ENCODE measurements around the gene TMEM51.
"Not testable (repeated sequence)": the region's sequence is repeated elsewhere in the genome, so short reads cannot be mapped to it uniquely, and the experiment has no call there.

TMEM51 gene

GRCh38 chr1:15125101-15125745 is 28.3 kb upstream of the TMEM51 start:
- FAIRE-seq (no peak), DNase-seq (ENCODE audit: insufficient read length, low spot score) (no peak)

- FAIRE-seq (no peak), DNase-seq (ENCODE audit: insufficient read length, low spot score) (no peak)
Measured at GRCh38 chr1:15128077-15128476, 25.5 kb upstream of the TMEM51 start.

GRCh38 chr1:15128520-15129313 is 24.8 kb upstream of the TMEM51 start:
- peak; percentile 68 for FAIRE-seq
- DNase-seq (ENCODE audit: insufficient read length, low spot score): peak; percentile 85

GRCh38 chr1:15129944-15130343 is 23.6 kb upstream of the TMEM51 start:
- no peak for DNase-seq (ENCODE audit: insufficient read length, low spot score)

GRCh38 chr1:15130607-15131006 is 22.9 kb upstream of the TMEM51 start:
- DNase-seq (ENCODE audit: insufficient read length, low spot score) (no peak), FAIRE-seq (no peak)

More at GRCh38 chr1:15129944-15130343, 23.6 kb upstream of the TMEM51 start:
- no peak for FAIRE-seq

- no peak for DNase-seq (ENCODE audit: insufficient read length, low spot score)
- no peak for FAIRE-seq
Measured at GRCh38 chr1:15132965-15133364, 20.6 kb upstream of the TMEM51 start.

- FAIRE-seq (no peak), DNase-seq (ENCODE audit: insufficient read length, low spot score) (no peak)
Measured at GRCh38 chr1:15134285-15134684, 19.3 kb upstream of the TMEM51 start.

GRCh38 chr1:15135604-15136003 is 17.9 kb upstream of the TMEM51 start:
- not testable (repeated sequence) for DNase-seq (ENCODE audit: insufficient read length, low spot score); FAIRE-seq

- no peak for FAIRE-seq
- no peak for DNase-seq (ENCODE audit: insufficient read length, low spot score)
Measured at GRCh38 chr1:15137809-15138208, 15.7 kb upstream of the TMEM51 start.

- FAIRE-seq (no peak), DNase-seq (ENCODE audit: insufficient read length, low spot score) (no peak)
Measured at GRCh38 chr1:15139654-15140350, 13.7 kb upstream of the TMEM51 start.

- FAIRE-seq: no peak
- DNase-seq (ENCODE audit: insufficient read length, low spot score): no peak
Measured at GRCh38 chr1:15141935-15142539, 11.5 kb upstream of the TMEM51 start.

GRCh38 chr1:15145327-15145726 is 8.2 kb upstream of the TMEM51 start:
- DNase-seq (ENCODE audit: insufficient read length, low spot score): no peak
- FAIRE-seq: no peak

GRCh38 chr1:15146142-15146680 is 7.3 kb upstream of the TMEM51 start:
- DNase-seq (ENCODE audit: insufficient read length, low spot score): no peak
- FAIRE-seq: no peak

- no peak for FAIRE-seq
- no peak for DNase-seq (ENCODE audit: insufficient read length, low spot score)
Measured at GRCh38 chr1:15146971-15147376, 6.6 kb upstream of the TMEM51 start.

- no peak for FAIRE-seq
- no peak for DNase-seq (ENCODE audit: insufficient read length, low spot score)
Measured at GRCh38 chr1:15148004-15148403, 5.5 kb upstream of the TMEM51 start.

GRCh38 chr1:15148475-15148874 is 5.1 kb upstream of the TMEM51 start:
- no peak for FAIRE-seq

GRCh38 chr1:15148941-15149340 is 4.6 kb upstream of the TMEM51 start:
- FAIRE-seq (no peak), DNase-seq (ENCODE audit: insufficient read length, low spot score) (no peak)

More at GRCh38 chr1:15148475-15148874, 5.1 kb upstream of the TMEM51 start:
- no peak for DNase-seq (ENCODE audit: insufficient read length, low spot score)

- DNase-seq (ENCODE audit: insufficient read length, low spot score): no peak
- FAIRE-seq: no peak
Measured at GRCh38 chr1:15150376-15150775, 3.2 kb upstream of the TMEM51 start.

- DNase-seq (ENCODE audit: insufficient read length, low spot score) (no peak), FAIRE-seq (no peak)
Measured at GRCh38 chr1:15151377-15151806, 2.2 kb upstream of the TMEM51 start.

- no peak for DNase-seq (ENCODE audit: insufficient read length, low spot score)
- no peak for FAIRE-seq
Measured at GRCh38 chr1:15151871-15152270, 1.7 kb upstream of the TMEM51 start.

Data from GM19239 (cell line).